CD14-positive monocyte (primary cell): ENCODE measurements around the gene AMOTL2. TPM values are rescaled to one million over a fixed set of nuclear protein-coding genes. Genes with fewer than 3 reads are reported as not detected.
A peak's percentile ranks its signal among the peaks of the same experiment; 100 is the strongest.

ENCODE experiments used
- DNase-seq, 3 donors: peaks; one replicate each; pipeline ENCODE4 v3.0.0-alpha.2; 2011 to 2022
- H2AFZ ChIP-seq: 2 replicates; pipeline ENCODE4 v1.6.0; 2012; ENCODE audit warnings: mild to moderate bottlenecking, low read depth, low read length, inconsistent platforms; ENCODE audit not compliant: insufficient read depth, poor library complexity, severe bottlenecking
- H3K27ac ChIP-seq, 2 donors: 1 replicate in 1 of 2; 2 replicates in 1 of 2; pipeline ENCODE4 v1.5.1; 2012 to 2013; ENCODE audit warnings: low read length in 2 of 2, control low read depth in 1 of 2, inconsistent platforms in 1 of 2, low read depth in 1 of 2, mild to moderate bottlenecking in 1 of 2
- H3K27me3 ChIP-seq, 2 donors: one replicate each; pipeline versions ENCODE4 v1.6.0 to v1.6.1; 2011 to 2013; ENCODE audit warnings: low read length in 2 of 2; ENCODE audit not compliant: control insufficient read depth in 2 of 2, insufficient read depth in 2 of 2
- H3K36me3 ChIP-seq, 2 donors: replicated peaks in 1 of 2; 1 replicate in 1 of 2; 2 replicates in 1 of 2; pipeline versions ENCODE4 v1.5.1 to v1.6.1; 2012 to 2013; ENCODE audit warnings: low read length in 2 of 2, control low read depth in 1 of 2, inconsistent platforms in 1 of 2, mild to moderate bottlenecking in 1 of 2; ENCODE audit not compliant: insufficient read depth in 2 of 2, control insufficient read depth in 1 of 2
- H3K4me1 ChIP-seq, 2 donors: 1 replicate in 1 of 2; 2 replicates in 1 of 2; pipeline versions ENCODE4 v1.5.1 to v1.6.1; 2012 to 2013; ENCODE audit warnings: low read length in 2 of 2, control low read depth in 1 of 2, inconsistent platforms in 1 of 2, mild to moderate bottlenecking in 1 of 2, moderate library complexity in 1 of 2; ENCODE audit not compliant: insufficient read depth in 2 of 2, control insufficient read depth in 1 of 2
- H3K4me2 ChIP-seq: replicated peaks from 2 replicates; pipeline ENCODE3; 2012; ENCODE audit warnings: low read length, moderate library complexity, mild to moderate bottlenecking; ENCODE audit not compliant: poor library complexity, severe bottlenecking; ENCODE audit errors: extremely low read depth
- H3K4me3 ChIP-seq, 3 experiments: fragments of 200-600 bp in 1 of 3; sonication (generic) in 1 of 3; replicated peaks in 1 of 3; 1 replicate in 2 of 3; 2 replicates in 1 of 3; pipeline ENCODE4 v1.5.1; 2011 to 2013; ENCODE audit warnings: low read length in 3 of 3, mild to moderate bottlenecking in 3 of 3, control low read depth in 2 of 3, low read depth in 2 of 3, inconsistent platforms in 1 of 3, moderate library complexity in 1 of 3
- H3K79me2 ChIP-seq: 2 replicates; pipeline ENCODE4 v1.6.0; 2012; ENCODE audit warnings: mild to moderate bottlenecking, control low read depth, inconsistent platforms, low read length, moderate library complexity; ENCODE audit not compliant: insufficient read depth
- H3K9ac ChIP-seq: 2 replicates; pipeline ENCODE4 v1.6.0; 2017; ENCODE audit warnings: low read length, mild to moderate bottlenecking; ENCODE audit not compliant: insufficient read depth, poor library complexity, severe bottlenecking
- H3K9me3 ChIP-seq, 2 donors: replicated peaks in 1 of 2; 1 replicate in 1 of 2; 2 replicates in 1 of 2; pipeline versions ENCODE4 v1.5.1 to v1.6.1; 2012 to 2013; ENCODE audit warnings: low read length in 2 of 2, control low read depth in 1 of 2; ENCODE audit not compliant: control insufficient read depth in 1 of 2, insufficient read depth in 1 of 2
- H4K20me1 ChIP-seq: 2 replicates; pipeline ENCODE4 v1.6.0; 2012; ENCODE audit warnings: mild to moderate bottlenecking, low read length, control low read depth, moderate library complexity; ENCODE audit not compliant: insufficient read depth
- H3K27ac Mint-ChIP-seq, 7 donors: one replicate each; pipeline ENCODE4 v1.8.0; 2020; ENCODE audit warnings: mild to moderate bottlenecking in 7 of 7, mixed read lengths in 7 of 7, moderate library complexity in 6 of 7, inconsistent platforms in 2 of 7
- H3K27me3 Mint-ChIP-seq, 3 donors: one replicate each; pipeline ENCODE4 v1.8.0; 2021 to 2022; ENCODE audit warnings: low read depth in 3 of 3, mild to moderate bottlenecking in 3 of 3, mixed read lengths in 3 of 3, moderate library complexity in 3 of 3, inconsistent platforms in 1 of 3
- H3K36me3 Mint-ChIP-seq, 2 donors: one replicate each; pipeline ENCODE4 v1.8.0; 2020; ENCODE audit warnings: mixed read lengths in 2 of 2, inconsistent platforms in 1 of 2, mild to moderate bottlenecking in 1 of 2
- H3K4me1 Mint-ChIP-seq: one replicate; pipeline ENCODE4 v1.8.0; 2020; ENCODE audit warnings: mild to moderate bottlenecking, mixed read lengths
- H3K4me3 Mint-ChIP-seq, 2 donors: one replicate each; pipeline ENCODE4 v1.8.0; 2020; ENCODE audit warnings: mild to moderate bottlenecking in 2 of 2, mixed read lengths in 2 of 2, moderate library complexity in 1 of 2
- H3K9me3 Mint-ChIP-seq, 7 donors: one replicate each; pipeline ENCODE4 v1.8.0; 2020 to 2022; ENCODE audit warnings: mixed read lengths in 7 of 7, mild to moderate bottlenecking in 6 of 7, moderate library complexity in 6 of 7, inconsistent platforms in 2 of 7
- WGBS: methylation state at CpG from one replicate; pipeline ENCODE4 v1.1.5; 2013; ENCODE audit warnings: missing lambda C conversion rate; ENCODE audit not compliant: insufficient coverage; 5-methylcytosine and 5-hydroxymethylcytosine counted together
- intact Hi-C, 2 donors: fragments of 100-400 bp; cut with micrococcal nuclease; formaldehyde crosslinking; loops; one replicate each; pipeline versions ENCODE4 v1.15.0 to v1.15.1; 2023
- polyA plus RNA-seq, 3 donors: library from polyadenylated mRNA; depleted of rRNA in 1 of 3; unstranded in 2 of 3; stranded (reverse) in 1 of 3; fragments of 300-500 nt in 2 of 3; fragments of >200 nt in 1 of 3; fragmentation: Illumina TruSeq in 2 of 3; gene quantifications; 1 replicate in 2 of 3; 2 replicates in 1 of 3; pipeline ENCODE4 v1.2.3, GENCODE V29; 2012 to 2021
- TF ChIP-seq, protein P1 (sequence below): fragments of 200-600 bp; IDR thresholded peaks from one replicate; pipeline ENCODE4 v1.8.0; 2022; ENCODE audit warnings: antibody characterized with exemption, mild to moderate bottlenecking

AMOTL2 gene
- polyA plus RNA-seq, 3 donors, result 0.01 TPM; not detected in 2

DNA sequence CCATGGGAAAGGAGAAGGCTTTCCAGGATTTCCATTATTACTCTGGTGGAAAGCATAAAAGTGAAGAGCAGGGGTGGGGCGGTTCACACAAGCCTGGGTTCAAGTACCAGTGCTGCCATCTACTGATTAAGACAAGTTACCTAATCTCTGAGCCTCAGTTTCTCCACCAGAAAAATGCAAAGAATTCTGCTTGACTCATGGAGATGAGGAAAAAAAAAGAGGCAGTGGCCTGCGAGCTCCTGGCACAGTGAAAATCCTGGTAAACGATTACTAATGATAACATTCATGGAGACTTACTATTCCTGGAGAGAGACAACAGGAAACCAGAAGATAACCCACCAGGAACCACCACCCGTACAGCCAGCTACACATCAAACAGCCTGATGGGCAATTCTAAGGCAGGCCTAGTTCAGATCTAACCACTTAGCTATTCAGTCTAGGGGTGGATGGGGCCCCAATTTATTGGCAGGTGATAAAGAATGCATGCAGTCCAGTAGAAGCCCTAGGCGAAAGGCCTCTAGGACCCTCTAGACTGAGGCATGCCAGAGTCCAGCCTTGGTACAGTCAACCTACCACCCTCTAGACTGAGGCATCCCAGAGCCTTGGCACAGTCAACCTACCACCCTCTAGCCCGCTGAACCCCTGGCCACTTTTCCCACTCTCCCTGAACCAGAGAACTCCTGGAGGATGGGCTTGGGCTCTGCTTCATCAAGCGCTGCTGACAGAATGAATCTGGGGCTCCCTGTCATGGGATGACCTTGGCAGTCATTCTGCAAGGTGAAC lies 2.5 kb downstream of the AMOTL2 start:
- Mint-ChIP-seq H3K27ac (no peak overlapping the region), H3K4me3 (no peak overlapping the region), H3K27me3 (peaks cover 43 to 59% (median 48%) of the 10 kb centered on the region in 3 donors), H3K9me3 (peaks cover 0 to 10% (median 5%) of the 10 kb centered on the region in 7 donors), H3K36me3 (peaks cover 0 to 4% of the 10 kb centered on the region in 2 donors), H3K4me1 (peaks cover 12% of the 10 kb centered on the region)
- Histone ChIP-seq H4K20me1 (no peaks in the 10 kb centered on the region), H3K79me2 (no peaks in the 10 kb centered on the region), H3K27ac (no peak overlapping the region), H3K4me3 (no peak overlapping the region), H3K9ac (no peak overlapping the region), H3K4me1 (peaks cover 8 to 15% of the 10 kb centered on the region in 2 donors), H3K36me3 (no peaks in the 10 kb centered on the region), H3K27me3 (peaks cover 25 to 45% of the 10 kb centered on the region in 2 donors), H3K4me2 (no peak overlapping the region), H2AFZ (no peak overlapping the region), H3K9me3 (peaks cover 0 to 14% of the 10 kb centered on the region in 2 donors)
- 100% methylated on average over 4 of the region's 7 CpGs for WGBS
- TF ChIP-seq, protein P1, sequence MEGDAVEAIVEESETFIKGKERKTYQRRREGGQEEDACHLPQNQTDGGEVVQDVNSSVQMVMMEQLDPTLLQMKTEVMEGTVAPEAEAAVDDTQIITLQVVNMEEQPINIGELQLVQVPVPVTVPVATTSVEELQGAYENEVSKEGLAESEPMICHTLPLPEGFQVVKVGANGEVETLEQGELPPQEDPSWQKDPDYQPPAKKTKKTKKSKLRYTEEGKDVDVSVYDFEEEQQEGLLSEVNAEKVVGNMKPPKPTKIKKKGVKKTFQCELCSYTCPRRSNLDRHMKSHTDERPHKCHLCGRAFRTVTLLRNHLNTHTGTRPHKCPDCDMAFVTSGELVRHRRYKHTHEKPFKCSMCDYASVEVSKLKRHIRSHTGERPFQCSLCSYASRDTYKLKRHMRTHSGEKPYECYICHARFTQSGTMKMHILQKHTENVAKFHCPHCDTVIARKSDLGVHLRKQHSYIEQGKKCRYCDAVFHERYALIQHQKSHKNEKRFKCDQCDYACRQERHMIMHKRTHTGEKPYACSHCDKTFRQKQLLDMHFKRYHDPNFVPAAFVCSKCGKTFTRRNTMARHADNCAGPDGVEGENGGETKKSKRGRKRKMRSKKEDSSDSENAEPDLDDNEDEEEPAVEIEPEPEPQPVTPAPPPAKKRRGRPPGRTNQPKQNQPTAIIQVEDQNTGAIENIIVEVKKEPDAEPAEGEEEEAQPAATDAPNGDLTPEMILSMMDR, result no peak
- intact Hi-C loops, result no loop called here
- DNase-seq, result no peak

DNA sequence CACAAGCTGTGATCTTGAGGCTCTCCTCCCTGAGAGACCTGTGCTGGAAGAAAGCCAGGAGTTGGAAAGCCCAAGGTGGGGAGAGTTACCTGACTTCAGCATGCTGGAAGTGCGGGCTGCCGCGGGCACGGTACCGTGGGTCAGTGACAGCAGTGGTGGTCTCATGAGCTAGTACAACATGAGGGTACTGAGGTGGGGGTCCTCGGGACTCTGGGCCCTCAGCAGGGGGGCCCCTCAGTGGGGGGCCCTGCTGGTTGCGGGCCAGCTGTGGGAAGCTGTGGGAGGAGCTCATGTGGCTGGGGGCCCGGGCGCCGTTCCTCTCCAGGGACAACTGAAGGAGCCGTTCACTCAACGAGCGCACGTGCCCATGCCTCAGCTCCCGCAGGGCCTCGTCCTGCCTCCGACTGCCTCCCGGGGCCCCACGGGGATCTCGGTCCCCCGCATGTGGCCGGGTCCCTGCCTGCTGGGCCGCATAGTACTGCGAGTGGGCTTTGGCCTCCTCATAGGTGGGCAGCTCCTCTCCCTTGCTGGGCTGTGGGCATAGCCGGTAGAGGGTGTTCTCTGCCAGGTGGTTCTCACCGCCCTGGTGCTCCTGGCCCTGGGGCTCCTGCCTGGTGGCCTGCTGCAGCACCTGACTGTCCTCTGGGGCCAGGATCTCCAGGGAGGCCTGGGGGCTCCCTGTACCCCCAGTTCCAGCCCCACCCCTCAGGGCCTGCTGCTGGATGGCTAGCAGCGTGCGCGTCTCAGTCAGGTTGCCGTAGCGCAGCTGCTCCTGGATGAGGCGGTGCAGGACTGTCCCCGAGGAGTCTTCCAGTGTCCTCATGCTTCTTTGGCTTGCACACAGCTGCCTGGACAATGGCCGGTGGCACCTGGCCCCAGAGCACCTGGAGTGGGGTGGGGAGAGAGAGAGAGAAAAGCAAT lies 3.4 kb downstream of the AMOTL2 start:
- TF ChIP-seq, protein P1, result no peak
- H3K9me3 ChIP-seq, result peaks cover 0 to 9% of the 10 kb centered on the region in 2 donors
- H3K4me1 ChIP-seq, result peaks cover 8 to 15% of the 10 kb centered on the region in 2 donors
- intact Hi-C loops, result no loop called here
- no peak for DNase-seq
- no peak overlapping the region for H3K4me3 Mint-ChIP-seq
- H2AFZ ChIP-seq, result no peak overlapping the region
- H3K9me3 Mint-ChIP-seq, result peaks cover 0 to 10% (median 4%) of the 10 kb centered on the region in 7 donors
- H3K36me3 ChIP-seq, result no peaks in the 10 kb centered on the region
- peaks cover 0 to 4% of the 10 kb centered on the region in 2 donors for H3K36me3 Mint-ChIP-seq
- no peaks in the 10 kb centered on the region for H3K79me2 ChIP-seq
- peaks cover 19 to 37% of the 10 kb centered on the region in 2 donors for H3K27me3 ChIP-seq
- H3K27ac Mint-ChIP-seq, result peak overlapping the region in 1 of 7 donors; percentile 72
- WGBS, result 98% methylated on average over 31 of the region's 34 CpGs
- H3K4me2 ChIP-seq, result no peak overlapping the region
- no peak overlapping the region for H3K27ac ChIP-seq
- no peak overlapping the region for H3K9ac ChIP-seq
- peaks cover 38 to 53% (median 42%) of the 10 kb centered on the region in 3 donors for H3K27me3 Mint-ChIP-seq
- H3K4me3 ChIP-seq, result no peak overlapping the region
- H4K20me1 ChIP-seq, result no peaks in the 10 kb centered on the region
- peaks cover 12% of the 10 kb centered on the region for H3K4me1 Mint-ChIP-seq
